ENCODE data around the gene IGF2BP3.

Gene IGF2BP3

GRCh38 chr7:23373151-23374004, 96.9 kb downstream of the IGF2BP3 start:
- DNase-seq: peak; percentile 20 to 59 (median 45)

- DNase-seq: no peak
Observed at GRCh38 chr7:23372611-23373010, 97.7 kb downstream of the IGF2BP3 start.

GRCh38 chr7:23371654-23372053, 98.6 kb downstream of the IGF2BP3 start:
- no peak for DNase-seq

- DNase-seq: no peak
Observed at GRCh38 chr7:23369695-23370404, 100.4 kb downstream of the IGF2BP3 start.

GRCh38 chr7:23369100-23369499, 101.2 kb downstream of the IGF2BP3 start:
- DNase-seq: no peak

GRCh38 chr7:23358152-23358674, 112.1 kb downstream of the IGF2BP3 start:
- no peak for DNase-seq

- DNase-seq: peak in 3 of 4 experiments; percentile 13 to 64 (median 51)
Observed at GRCh38 chr7:23357190-23358093, 112.8 kb downstream of the IGF2BP3 start.

- no peak for DNase-seq
Observed at GRCh38 chr7:23356726-23357125, 113.6 kb downstream of the IGF2BP3 start.

GRCh38 chr7:23356168-23356567, 114.1 kb downstream of the IGF2BP3 start:
- DNase-seq: no peak

- no peak for DNase-seq
Observed at GRCh38 chr7:23353172-23353571, 117.1 kb downstream of the IGF2BP3 start.

GRCh38 chr7:23350466-23350865, 119.8 kb downstream of the IGF2BP3 start:
- DNase-seq: no peak

- DNase-seq: no peak
Observed at GRCh38 chr7:23349484-23350157, 120.7 kb downstream of the IGF2BP3 start.

- DNase-seq: peak; percentile 45 to 78 (median 67)
Observed at GRCh38 chr7:23347682-23348180, 122.6 kb downstream of the IGF2BP3 start.

- peak; percentile 25 to 48 (median 33) for DNase-seq
Observed at GRCh38 chr7:23347033-23347681, 123.1 kb downstream of the IGF2BP3 start.

- peak in 1 of 4 experiments; percentile 5 for DNase-seq
Observed at GRCh38 chr7:23346316-23346715, 124.0 kb downstream of the IGF2BP3 start.

- peak in 3 of 4 experiments; percentile 1 to 20 (median 15) for DNase-seq
Observed at GRCh38 chr7:23345601-23346000, 124.7 kb downstream of the IGF2BP3 start.

GRCh38 chr7:23343806-23344475, 126.3 kb downstream of the IGF2BP3 start:
- DNase-seq: no peak

- DNase-seq: no peak
Observed at GRCh38 chr7:23343102-23343501, 127.2 kb downstream of the IGF2BP3 start.

- DNase-seq: no peak
Observed at GRCh38 chr7:23341846-23342598, 128.3 kb downstream of the IGF2BP3 start.

GRCh38 chr7:23338863-23339262, 131.4 kb downstream of the IGF2BP3 start:
- DNase-seq: no peak

Data from suppressor macrophage (primary cell).